ENCODE measurements around the gene LHX3. TPM values are rescaled to one million over a fixed set of nuclear protein-coding genes. Genes with fewer than 3 reads are reported as not detected.
A peak's percentile ranks its signal among the peaks of the same experiment; 100 is the strongest.

LHX3 gene
- total RNA-seq, 6 experiments from 2014 or later, result not detected

GRCh38 chr9:136159851-136160250, 45.1 kb downstream of the LHX3 start:
- H3K4me3 ChIP-seq, result no peak overlapping the region
- intact Hi-C loops (cut with DNase I), result no loop called here
- no peaks in the 10 kb centered on the region for H3K9me3 ChIP-seq
- peak in 1 of 3 donors; percentile 31 for DNase-seq
- H3K4me1 ChIP-seq, result no peaks in the 10 kb centered on the region
- no peak for ATAC-seq
- TF ChIP-seq POLR2A (IDR thresholded peaks at IDR 0.05) (no peak), CTCF (IDR thresholded peaks at IDR 0.05) (no peak)
- no peak overlapping the region for H3K27ac ChIP-seq
- WGBS (ENCODE audit: insufficient coverage, low coverage, low lambda C conversion rate, missing lambda C conversion rate), result no CpG with 5 or more reads among the region's 16 CpGs
- H3K27me3 ChIP-seq, result no peaks in the 10 kb centered on the region
- no peaks in the 10 kb centered on the region for H3K36me3 ChIP-seq

- no peaks in the 10 kb centered on the region for H3K36me3 ChIP-seq
- no peak overlapping the region for H3K4me3 ChIP-seq
- intact Hi-C loops (cut with DNase I), result no loop called here
- no peaks in the 10 kb centered on the region for H3K4me1 ChIP-seq
- DNase-seq, result no peak
- WGBS (ENCODE audit: insufficient coverage, low coverage, low lambda C conversion rate, missing lambda C conversion rate), result 45% methylated on average over 7 of the region's 20 CpGs
- H3K27me3 ChIP-seq, result no peaks in the 10 kb centered on the region
- peak in 2 of 4 donors; percentile 7 to 24 for ATAC-seq
- H3K27ac ChIP-seq, result no peak overlapping the region
- no peaks in the 10 kb centered on the region for H3K9me3 ChIP-seq
- TF ChIP-seq POLR2A (IDR thresholded peaks at IDR 0.05), result no peak
- TF ChIP-seq CTCF (IDR thresholded peaks at IDR 0.05), result no peak
Observed at GRCh38 chr9:136157477-136158265, 47.3 kb downstream of the LHX3 start.

- Histone ChIP-seq H3K4me1 (no peaks in the 10 kb centered on the region), H3K27ac (no peak overlapping the region), H3K9me3 (no peaks in the 10 kb centered on the region), H3K4me3 (no peak overlapping the region), H3K27me3 (no peaks in the 10 kb centered on the region), H3K36me3 (no peaks in the 10 kb centered on the region)
- DNase-seq, result no peak
- 53% methylated on average over 8 of the region's 42 CpGs for WGBS (ENCODE audit: insufficient coverage, low coverage, low lambda C conversion rate, missing lambda C conversion rate)
- TF ChIP-seq CTCF (IDR thresholded peaks at IDR 0.05) (no peak), POLR2A (IDR thresholded peaks at IDR 0.05) (no peak)
- ATAC-seq, result no peak
- intact Hi-C loops (cut with DNase I), result no loop called here
Observed at GRCh38 chr9:136156209-136157120, 48.5 kb downstream of the LHX3 start.

- Histone ChIP-seq H3K4me1 (no peaks in the 10 kb centered on the region), H3K36me3 (no peaks in the 10 kb centered on the region), H3K27ac (no peak overlapping the region), H3K4me3 (no peak overlapping the region), H3K9me3 (no peaks in the 10 kb centered on the region), H3K27me3 (no peaks in the 10 kb centered on the region)
- no peak for DNase-seq
- intact Hi-C loops (cut with DNase I), result no loop called here
- WGBS (ENCODE audit: insufficient coverage, low coverage, low lambda C conversion rate, missing lambda C conversion rate), result 67% methylated on average over 5 of the region's 17 CpGs
- ATAC-seq, result no peak
- no peak for TF ChIP-seq POLR2A (IDR thresholded peaks at IDR 0.05)
- TF ChIP-seq CTCF (IDR thresholded peaks at IDR 0.05), result no peak
Observed at GRCh38 chr9:136155576-136155975, 49.4 kb downstream of the LHX3 start.
